SK-N-SH treated with all-trans-retinoic acid at 6 μM for 48 hours (cell line): ENCODE data around the gene CLN5.

ENCODE experiments used
- ARNTL ChIP-seq: fragments of 450-650 bp; formaldehyde crosslinking; IDR thresholded peaks from 2 replicates; pipeline ENCODE4 v1.5.0; 2020; ENCODE audit warnings: low read depth, mild to moderate bottlenecking, moderate library complexity, borderline replicate concordance
- BACH2 ChIP-seq: fragments of 250-450 bp; sonication (Bioruptor Pico); IDR thresholded peaks from 2 replicates; pipeline ENCODE4 v1.9.0; 2021; ENCODE audit warnings: mild to moderate bottlenecking, borderline replicate concordance
- CREB5 ChIP-seq: fragments of 250-450 bp; sonication (Bioruptor Pico); IDR thresholded peaks from 2 replicates; pipeline ENCODE4 v1.5.1; 2020; ENCODE audit warnings: low read depth, mild to moderate bottlenecking, moderate library complexity
- GLIS3 ChIP-seq: fragments of 250-450 bp; sonication (Bioruptor Pico); IDR thresholded peaks from 2 replicates; pipeline ENCODE4 v1.5.0; 2020; ENCODE audit warnings: mild to moderate bottlenecking, moderate library complexity
- ISL1 ChIP-seq: fragments of 250-450 bp; sonication (Bioruptor Pico); IDR thresholded peaks from 2 replicates; pipeline ENCODE4 v2.1.2; 2022; ENCODE audit warnings: mild to moderate bottlenecking, moderate library complexity
- PPARA ChIP-seq: fragments of 250-450 bp; sonication (Bioruptor Pico); IDR thresholded peaks from 2 replicates; pipeline ENCODE4 v1.5.0; 2020; ENCODE audit warnings: mild to moderate bottlenecking, borderline replicate concordance
- RARB ChIP-seq: fragments of 250-450 bp; sonication (Bioruptor Pico); IDR thresholded peaks from 2 replicates; pipeline ENCODE4 v1.8.0; 2021; ENCODE audit warnings: mild to moderate bottlenecking, moderate library complexity
- ZFP3 ChIP-seq: fragments of 250-450 bp; sonication (Bioruptor Pico); IDR thresholded peaks from 2 replicates; pipeline ENCODE4 v1.5.0; 2020; ENCODE audit warnings: mild to moderate bottlenecking, moderate library complexity
- ZNF70 ChIP-seq: fragments of 450-650 bp; formaldehyde crosslinking; IDR thresholded peaks from 2 replicates; pipeline ENCODE4 v1.5.0; 2020; ENCODE audit warnings: mild to moderate bottlenecking, moderate library complexity
- ZNF8 ChIP-seq: fragments of 450-650 bp; formaldehyde crosslinking; IDR thresholded peaks from 2 replicates; pipeline ENCODE4 v1.5.0; 2020; ENCODE audit warnings: mild to moderate bottlenecking, moderate library complexity

DNA sequence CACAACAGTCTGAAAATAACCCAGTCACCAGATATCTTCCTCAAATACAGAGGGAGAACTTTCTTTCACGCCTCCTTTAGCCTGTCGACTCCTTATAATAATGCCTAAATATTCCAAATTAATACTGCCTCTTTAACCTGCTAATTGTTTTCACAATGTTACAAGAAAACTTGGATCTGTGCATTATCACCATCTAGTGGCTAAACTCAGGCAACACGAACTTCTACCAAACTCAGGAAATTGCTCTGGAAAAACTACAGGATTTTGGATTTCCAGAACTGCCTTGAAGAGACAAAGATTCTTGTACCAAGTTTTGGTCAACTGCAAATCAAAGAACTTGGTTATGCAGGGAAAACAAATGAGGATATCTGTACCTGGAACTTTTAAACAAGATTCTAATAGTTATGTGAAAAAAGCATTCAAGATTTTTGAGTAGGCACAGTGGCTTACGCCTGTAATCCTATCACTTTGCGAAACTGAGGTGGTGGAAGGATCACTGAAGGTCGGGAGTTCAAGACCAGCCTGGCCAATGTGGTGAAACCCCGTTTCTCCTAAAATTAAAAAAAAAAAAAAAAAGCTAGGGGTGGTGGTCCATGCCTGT lies 10.8 kb downstream of the CLN5 start:
- TF ChIP-seq ZNF70 (CRISPR knock-in tag) (no peak), ZNF8 (CRISPR knock-in tag) (no peak), RARB (CRISPR knock-in tag) (no peak), BACH2 (CRISPR knock-in tag) (no peak), ZFP3 (no peak), PPARA (CRISPR knock-in tag) (no peak), CREB5 (no peak), ARNTL (no peak), ISL1 (CRISPR knock-in tag) (no peak), GLIS3 (CRISPR knock-in tag) (no peak)
